ENCODE data around the gene TOR1AIP2.
"Not testable (repeated sequence)": the region's sequence is repeated elsewhere in the genome, so short reads cannot be mapped to it uniquely, and the experiment has no call there.

TOR1AIP2 gene

DNA sequence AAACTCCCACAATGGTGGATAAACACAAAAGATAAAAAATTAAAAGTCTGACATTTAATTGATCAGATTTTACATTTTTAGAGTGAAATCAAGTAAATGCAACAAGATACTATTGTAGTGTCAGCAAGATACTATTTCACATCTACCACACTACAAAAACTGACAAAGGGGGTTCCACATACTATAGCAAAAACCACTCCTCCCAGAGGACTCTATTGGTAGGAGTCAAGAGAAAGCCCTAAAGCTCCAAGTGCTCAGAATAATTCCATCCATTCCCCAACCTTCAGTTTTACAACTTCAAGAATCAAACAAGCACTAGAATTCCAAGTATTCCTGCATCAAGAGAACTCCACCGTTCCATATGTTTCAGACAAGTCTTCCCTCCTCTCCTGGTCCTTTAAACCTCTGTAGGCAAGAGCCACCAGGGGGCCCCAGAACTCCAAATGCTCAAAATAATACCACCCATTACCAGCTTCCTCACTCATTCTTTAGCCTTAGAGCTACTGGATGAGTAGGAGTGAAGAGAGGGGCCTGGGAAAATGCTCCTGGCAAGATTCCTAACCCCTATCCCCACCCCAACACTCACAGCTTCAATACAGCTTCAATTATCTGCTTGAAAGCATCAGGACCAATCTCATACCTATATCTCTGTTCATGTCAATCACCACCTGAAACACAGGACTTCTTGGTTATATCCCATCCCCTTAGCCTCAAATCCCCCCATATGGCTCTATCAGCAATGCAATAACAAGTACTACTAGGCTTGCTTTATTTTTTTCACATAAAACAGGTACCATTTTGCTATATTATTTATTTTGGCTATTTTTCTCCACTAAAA, 9.9 kb downstream of the TOR1AIP2 start:
- no peak overlapping the region for H3K4me3 ChIP-seq (ENCODE audit: low read depth, low read length)
- peak; percentile 84 for TF ChIP-seq CTCF (IDR thresholded peaks at IDR 0.05; ENCODE audit: low read depth, low read length)
- in situ Hi-C loops (cut with HindIII; ENCODE audit: low sequenced_read_pairs): no loop called here
- DNase-seq (ENCODE audit: low read depth, low spot score): peak; percentile 53

GRCh38 chr1:179866616-179867015, 11.0 kb downstream of the TOR1AIP2 start:
- in situ Hi-C loops (cut with HindIII; ENCODE audit: low sequenced_read_pairs): no loop called here
- H3K4me3 ChIP-seq (ENCODE audit: low read depth, low read length): no peak overlapping the region
- TF ChIP-seq CTCF (IDR thresholded peaks at IDR 0.05; ENCODE audit: low read depth, low read length): no peak
- no peak for DNase-seq (ENCODE audit: low read depth, low spot score)

GRCh38 chr1:179865377-179865776, 12.2 kb downstream of the TOR1AIP2 start:
- in situ Hi-C loops (cut with HindIII; ENCODE audit: low sequenced_read_pairs): no loop called here
- TF ChIP-seq CTCF (IDR thresholded peaks at IDR 0.05; ENCODE audit: low read depth, low read length): no peak
- no peak overlapping the region for H3K4me3 ChIP-seq (ENCODE audit: low read depth, low read length)
- no peak for DNase-seq (ENCODE audit: low read depth, low spot score)

DNA sequence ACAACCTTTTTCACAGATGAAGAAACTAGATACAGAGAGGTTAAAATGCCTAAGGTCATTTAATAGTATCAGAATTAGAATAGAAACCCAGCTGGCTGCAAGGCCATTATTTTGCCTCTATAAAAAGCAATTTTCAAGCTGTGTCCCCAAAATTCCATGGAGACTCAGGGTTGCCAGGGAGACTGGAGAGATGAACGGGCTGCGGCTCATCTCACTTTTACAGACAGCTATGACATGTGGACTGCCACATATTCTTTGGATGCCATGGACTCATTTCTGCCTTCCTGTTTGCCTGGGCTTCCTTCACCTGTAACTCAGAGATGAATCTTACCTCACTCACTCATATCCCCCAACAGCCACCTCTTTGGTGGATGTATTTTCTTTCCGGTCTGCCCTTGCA, 17.0 kb downstream of the TOR1AIP2 start:
- DNase-seq (ENCODE audit: low read depth, low spot score): no peak
- H3K4me3 ChIP-seq (ENCODE audit: low read depth, low read length): no peak overlapping the region
- no peak for TF ChIP-seq CTCF (IDR thresholded peaks at IDR 0.05; ENCODE audit: low read depth, low read length)
- in situ Hi-C loops (cut with HindIII; ENCODE audit: low sequenced_read_pairs): no loop called here

DNA sequence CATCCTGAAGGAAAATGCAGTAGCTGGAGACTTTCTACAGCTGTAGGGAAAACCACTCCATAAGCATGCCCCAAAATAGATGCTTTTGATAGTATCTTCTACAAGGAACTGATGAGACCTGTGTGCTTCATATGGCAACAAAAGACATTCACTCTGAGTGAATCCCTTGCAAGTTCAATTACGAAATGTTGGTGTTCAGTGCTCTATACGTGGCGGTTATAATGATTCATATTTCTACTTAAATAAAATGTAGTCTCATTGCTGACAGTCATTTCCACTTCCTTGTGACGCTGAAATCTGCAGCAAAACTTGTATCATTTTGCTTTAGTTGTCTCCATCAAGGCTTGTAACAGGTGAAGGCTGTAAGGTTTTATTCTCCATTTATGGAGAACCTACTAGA, 20.6 kb downstream of the TOR1AIP2 start:
- H3K4me3 ChIP-seq (ENCODE audit: low read depth, low read length): no peak overlapping the region
- in situ Hi-C loops (cut with HindIII; ENCODE audit: low sequenced_read_pairs): no loop called here
- no peak for DNase-seq (ENCODE audit: low read depth, low spot score)
- TF ChIP-seq CTCF (IDR thresholded peaks at IDR 0.05; ENCODE audit: low read depth, low read length): no peak

- no peak for DNase-seq (ENCODE audit: low read depth, low spot score)
- TF ChIP-seq CTCF (IDR thresholded peaks at IDR 0.05; ENCODE audit: low read depth, low read length): no peak
- H3K4me3 ChIP-seq (ENCODE audit: low read depth, low read length): no peak overlapping the region
- in situ Hi-C loops (cut with HindIII; ENCODE audit: low sequenced_read_pairs): no loop called here
Measured at GRCh38 chr1:179856296-179856695, 21.3 kb downstream of the TOR1AIP2 start.

GRCh38 chr1:179855831-179856230, 21.8 kb downstream of the TOR1AIP2 start:
- H3K4me3 ChIP-seq (ENCODE audit: low read depth, low read length); in situ Hi-C loops (cut with HindIII; ENCODE audit: low sequenced_read_pairs); DNase-seq (ENCODE audit: low read depth, low spot score): not testable (repeated sequence)
